GM19035 (cell line): ENCODE measurements around the gene TCN1.
"Not testable (repeated sequence)": the region's sequence is repeated elsewhere in the genome, so short reads cannot be mapped to it uniquely, and the experiment has no call there.

Source experiments
- ATAC-seq: cut with Tn5 transposase; IDR thresholded peaks from one replicate; pipeline ENCODE4 v1.9.1; 2021; ENCODE audit not compliant: unreplicated experiment

TCN1 gene

DNA sequence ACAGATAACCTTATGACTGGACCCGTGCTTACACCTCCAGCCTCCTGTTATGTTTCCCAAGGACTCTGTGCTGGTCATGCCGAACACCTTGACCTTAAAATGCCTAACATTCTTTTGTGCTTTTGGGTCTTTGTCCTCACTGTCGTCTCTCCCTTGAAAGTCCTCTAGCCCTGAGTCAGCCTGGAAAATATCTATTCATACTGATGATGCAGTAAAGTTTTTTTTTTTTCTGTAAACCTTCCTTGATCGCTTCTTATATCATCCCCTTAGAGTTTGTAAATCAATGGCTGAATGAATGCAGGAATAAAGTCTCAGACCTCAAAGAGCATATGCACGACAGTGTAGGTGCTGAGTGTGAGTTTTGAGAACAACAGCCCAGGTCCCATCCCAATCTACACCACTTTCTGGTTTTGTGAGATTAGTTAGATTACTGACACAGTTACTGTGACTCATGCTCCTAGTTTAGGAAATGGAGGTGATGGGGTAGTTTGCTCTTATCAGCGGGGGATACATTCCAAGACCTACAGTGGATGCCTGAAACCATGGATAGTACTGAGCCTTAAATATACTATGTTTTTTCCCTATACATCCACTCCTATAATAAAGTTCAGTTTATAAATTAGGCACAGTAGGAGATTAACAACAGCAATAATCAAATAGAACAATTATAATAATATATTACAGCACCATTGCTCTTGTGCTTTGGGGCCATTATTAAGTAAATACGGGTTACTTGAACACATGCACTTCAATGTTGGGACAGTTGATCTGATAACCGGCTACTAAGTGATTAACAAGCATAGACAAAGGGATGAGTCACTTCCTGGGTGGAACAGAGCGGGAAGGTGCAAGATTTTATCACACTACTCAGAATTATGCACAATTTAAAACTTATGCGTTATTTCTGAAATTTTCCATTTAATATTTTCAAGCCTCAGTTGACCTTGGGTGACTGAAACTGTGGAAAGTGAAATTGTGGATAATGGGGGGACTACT is 8.6 kb downstream of the TCN1 start:
- no peak for ATAC-seq

GRCh38 chr11:59854871-59855270 is 11.4 kb downstream of the TCN1 start:
- ATAC-seq: no peak

DNA sequence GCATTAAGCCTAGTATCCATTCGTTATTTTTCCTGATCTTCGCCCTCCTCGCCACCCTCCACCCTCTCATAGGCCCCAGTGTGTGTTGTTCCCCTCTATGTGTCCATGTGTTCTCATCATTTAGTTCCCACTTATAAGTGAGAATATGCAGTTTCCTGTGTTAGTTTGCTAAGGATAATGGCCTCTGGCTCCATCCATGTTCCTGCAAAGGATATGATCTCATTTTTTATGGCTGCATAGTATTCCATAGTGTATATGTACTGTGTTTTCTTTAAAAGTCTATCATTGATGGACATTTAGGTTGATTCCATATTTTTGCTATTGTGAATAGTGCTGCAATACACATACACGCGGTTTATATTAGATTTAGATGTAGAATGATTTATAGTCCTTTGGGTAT is 14.9 kb downstream of the TCN1 start:
- not testable (repeated sequence) for ATAC-seq

GRCh38 chr11:59849551-59849950 is 16.7 kb downstream of the TCN1 start:
- ATAC-seq: not testable (repeated sequence)

DNA sequence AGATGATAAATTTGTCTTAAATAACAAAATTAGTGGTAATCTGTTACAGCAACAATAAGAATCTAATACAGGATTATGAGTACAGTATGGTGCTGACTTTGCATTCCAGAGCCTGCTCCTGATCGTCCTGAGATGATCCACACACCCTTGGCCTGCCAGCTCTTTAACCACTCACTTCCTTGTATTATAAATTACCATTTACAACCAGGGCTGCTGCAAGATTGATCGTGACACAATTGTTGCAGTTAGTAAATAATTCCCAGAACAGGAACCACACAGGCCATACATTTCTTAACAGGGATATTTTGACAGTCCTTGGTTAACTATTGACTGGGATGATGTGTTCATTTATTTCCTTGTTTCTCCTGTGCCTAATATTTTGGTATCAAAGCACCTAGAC is 17.2 kb downstream of the TCN1 start:
- no peak for ATAC-seq

GRCh38 chr11:59848439-59848838 is 17.8 kb downstream of the TCN1 start:
- not testable (repeated sequence) for ATAC-seq

DNA sequence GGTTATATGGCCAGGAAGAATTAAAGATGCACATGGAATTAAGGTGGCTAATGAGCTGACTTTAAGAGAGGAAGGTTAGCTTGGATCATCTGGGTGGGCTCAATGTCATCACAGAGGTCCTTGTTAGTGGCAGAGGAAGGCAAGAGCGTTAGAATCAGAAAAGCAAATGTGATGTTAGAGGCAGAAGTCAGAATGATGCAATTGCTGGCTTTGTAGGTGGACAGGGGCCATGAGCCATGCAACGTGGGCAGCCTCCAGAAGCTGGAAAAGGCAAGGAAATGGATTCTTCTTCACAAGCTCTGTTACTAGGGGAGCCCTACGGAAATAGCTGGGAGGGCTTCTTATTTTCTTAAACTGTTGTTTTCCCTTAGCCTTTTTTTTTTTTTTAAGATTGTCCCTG is 18.7 kb downstream of the TCN1 start:
- no peak for ATAC-seq

DNA sequence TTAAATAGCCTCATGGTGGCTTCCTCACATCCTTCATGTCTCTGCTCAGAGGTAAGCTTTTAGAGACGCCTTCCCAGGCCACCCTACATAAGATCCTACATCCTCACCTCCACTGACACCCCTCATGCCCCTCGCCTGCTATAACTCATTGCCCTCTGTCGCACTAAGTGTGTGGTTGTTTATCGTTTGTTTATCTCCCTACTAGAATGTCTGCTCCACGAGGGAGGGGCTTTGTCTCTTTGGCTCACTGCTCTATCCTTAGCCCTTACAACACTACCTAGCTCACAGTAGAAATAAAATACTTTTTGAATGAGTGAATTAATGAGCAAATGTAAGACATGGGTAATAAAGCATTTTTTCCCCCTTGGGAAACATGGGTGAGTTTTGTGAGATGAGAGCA is 19.7 kb downstream of the TCN1 start:
- no peak for ATAC-seq

DNA sequence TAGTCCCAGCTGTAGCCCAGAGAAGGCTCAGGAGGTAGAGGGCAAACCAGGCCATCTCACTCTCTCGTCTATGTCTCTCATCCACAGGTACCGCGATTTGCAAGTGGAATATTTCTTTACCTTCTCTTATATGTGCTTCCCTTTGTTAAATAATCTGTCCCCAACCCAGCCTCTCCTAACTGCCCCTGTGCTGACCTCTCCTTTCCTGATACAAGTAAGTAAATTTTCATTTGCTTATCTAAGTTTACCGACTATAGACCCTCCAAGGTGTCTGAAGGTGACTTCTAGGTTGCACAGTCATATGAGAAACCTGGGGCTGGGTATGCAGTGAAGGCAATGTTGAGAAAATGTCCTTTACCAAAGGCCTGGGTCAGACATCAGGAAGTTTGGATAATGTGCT is 20.9 kb downstream of the TCN1 start, which contains the start of gene CBLIF:
TSS of gene CBLIF (minus strand) at position 101 of the 400 bp plus-strand sequence. CDS start at position 55, 46 bp downstream.
- no peak for ATAC-seq

GRCh38 chr11:59842316-59842715 is 24.0 kb downstream of the TCN1 start:
- ATAC-seq: no peak

DNA sequence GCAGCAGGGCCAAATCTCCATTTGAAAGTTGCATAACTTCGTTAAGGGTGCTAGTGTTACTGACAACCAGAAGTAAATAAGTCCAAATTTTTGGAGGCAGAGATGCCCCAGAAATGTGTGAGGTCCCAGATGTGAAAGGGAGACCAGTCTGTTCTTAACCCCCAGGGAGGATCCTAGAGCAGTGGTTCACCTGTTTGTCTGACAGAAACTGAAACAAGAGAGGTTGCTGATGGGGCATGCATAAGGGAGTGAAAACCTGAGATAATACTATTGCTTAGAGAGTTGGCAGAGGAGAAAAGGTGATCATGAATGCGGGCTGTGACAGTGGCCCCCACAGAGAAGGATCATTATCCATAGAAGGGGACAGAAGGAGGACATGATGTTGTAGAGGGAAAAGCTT is 24.8 kb downstream of the TCN1 start:
- ATAC-seq: no peak

- ATAC-seq: no peak
These were observed 26.7 kb downstream of the TCN1 start for GRCh38 chr11:59839615-59840014.

DNA sequence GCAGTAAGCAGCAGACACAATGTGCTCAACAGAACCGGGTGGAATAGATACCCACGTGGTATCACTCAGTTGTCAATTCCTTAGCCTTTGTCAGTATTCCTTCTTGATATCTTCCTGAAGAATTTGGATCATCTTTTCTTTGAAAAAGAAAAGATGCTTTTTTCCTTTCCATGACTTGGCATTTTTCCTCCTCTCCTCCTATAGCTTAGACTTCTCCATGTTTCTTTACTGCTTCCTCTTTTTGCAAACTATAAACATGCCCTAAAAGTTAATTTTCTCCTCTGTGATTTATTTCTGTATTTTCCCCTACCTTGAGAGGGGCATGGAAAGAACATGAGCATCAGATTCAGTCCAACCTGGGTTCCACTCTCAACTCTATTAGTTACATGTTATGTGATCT is 32.7 kb downstream of the TCN1 start:
- ATAC-seq: no peak

- no peak for ATAC-seq
These were observed 36.9 kb downstream of the TCN1 start for GRCh38 chr11:59829358-59829757.

DNA sequence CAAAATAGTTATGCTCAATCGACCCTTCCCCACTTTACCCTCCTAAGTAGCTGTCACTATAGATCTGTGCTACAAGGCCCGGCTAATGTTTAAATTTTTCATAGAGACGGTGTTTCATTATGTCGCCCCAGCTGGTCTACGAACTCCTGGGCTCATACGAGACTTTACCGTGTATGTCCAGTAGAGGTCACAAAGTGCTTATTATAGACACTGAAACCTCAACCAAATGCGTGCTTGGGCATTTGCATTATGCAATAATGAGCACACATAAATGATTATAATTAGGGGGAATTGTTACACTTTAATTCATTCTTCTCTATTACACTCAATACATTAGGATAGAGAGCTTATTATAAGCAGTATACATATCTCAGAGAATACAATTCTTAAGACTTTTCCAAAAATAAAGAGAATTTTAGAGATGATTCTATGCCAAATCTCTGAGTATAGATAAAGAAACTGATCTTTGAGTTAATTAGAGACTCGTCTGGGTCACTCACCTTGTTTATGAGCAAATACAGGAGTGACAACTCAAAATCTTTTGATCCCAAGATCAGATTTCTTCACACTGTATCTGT is 43.2 kb downstream of the TCN1 start:
- ATAC-seq: peak; percentile 95

DNA sequence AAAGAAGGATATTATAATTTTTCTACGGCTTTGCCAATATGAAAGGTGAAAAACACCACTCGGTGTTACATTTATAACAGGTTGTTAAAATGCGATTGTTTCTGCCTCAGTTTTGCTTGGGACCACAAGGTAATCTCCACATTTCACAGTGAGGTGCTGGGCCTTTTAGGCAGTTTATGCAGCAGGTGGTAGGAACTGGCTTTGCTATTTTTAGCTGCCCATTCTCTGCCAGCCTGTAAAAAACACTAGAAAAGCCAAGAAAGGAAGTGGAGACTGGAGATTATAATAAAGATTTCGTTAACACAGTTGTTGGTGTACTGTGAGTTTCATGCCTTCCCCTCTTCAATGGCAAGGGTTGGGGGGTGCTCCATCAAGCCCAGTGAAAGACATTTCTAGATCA is 47.7 kb downstream of the TCN1 start:
- no peak for ATAC-seq

- not testable (repeated sequence) for ATAC-seq
These were observed 49.9 kb downstream of the TCN1 start for GRCh38 chr11:59816434-59816833.

DNA sequence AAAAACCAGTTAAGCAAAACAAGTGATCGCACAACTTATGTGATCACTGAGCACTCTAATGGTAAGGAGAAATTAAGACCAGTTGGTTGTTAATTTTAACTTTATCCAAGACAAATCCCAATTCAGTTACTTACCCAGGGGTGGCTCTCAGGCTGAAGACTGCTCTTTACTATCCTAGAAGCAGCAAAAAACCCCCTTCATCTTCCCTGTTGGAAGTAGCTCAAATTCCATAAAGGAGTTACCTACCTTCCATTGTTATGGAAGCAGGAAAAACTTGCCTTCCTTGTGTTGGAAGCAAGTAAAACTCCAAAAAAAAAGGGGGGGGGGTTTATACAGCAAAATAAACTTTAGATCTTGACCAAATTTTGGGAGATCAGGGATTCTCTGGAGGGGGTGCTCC is 50.5 kb downstream of the TCN1 start:
- no peak for ATAC-seq

DNA sequence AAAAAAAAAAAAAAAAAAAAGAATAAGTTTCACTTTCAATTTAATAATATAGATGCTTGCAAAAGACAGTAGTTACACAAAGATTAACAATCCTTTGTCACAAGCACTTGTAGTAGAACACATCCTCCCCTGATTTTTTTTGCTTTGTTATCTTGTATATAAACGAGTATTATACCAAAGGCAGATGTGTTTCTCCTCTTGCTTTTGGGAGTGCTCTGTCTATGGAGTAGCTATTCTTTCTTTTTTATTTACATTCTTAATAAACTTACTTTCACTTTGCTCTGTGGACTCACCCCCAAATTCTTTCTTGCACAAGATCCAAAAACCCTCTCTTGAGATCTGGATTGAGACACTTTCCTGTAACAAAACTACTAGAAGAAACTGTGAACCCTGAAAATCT is 52.3 kb downstream of the TCN1 start:
- ATAC-seq: no peak

DNA sequence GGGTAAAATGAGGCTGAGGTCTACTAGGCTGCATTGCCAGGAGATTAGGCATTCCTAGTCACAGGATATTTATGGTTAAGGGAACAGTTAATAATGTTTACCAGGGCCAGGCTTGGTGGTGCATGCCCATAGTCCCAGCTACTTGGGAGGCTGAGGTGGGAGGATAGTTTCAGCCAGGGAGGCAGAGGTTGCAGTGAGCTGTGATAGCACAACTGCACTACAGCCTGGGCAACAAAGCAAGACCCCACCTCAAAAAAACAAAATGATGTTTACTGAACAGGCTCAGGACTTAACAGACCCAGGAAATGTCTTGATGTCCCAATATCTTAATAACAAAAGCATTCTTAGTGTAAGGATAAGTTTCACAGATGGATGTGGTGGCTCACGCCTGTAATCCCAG is 52.9 kb downstream of the TCN1 start:
- ATAC-seq: no peak

- ATAC-seq: no peak
These were observed 54.1 kb downstream of the TCN1 start for GRCh38 chr11:59812220-59812619.

- ATAC-seq: no peak
These were observed 55.4 kb downstream of the TCN1 start for GRCh38 chr11:59810911-59811259.
